Left renal cortex interstitium (tissue), 4 donors: Measurements from ENCODE around the gene STUM. TPM values are rescaled to one million over a fixed set of nuclear protein-coding genes. Genes with fewer than 3 reads are reported as not detected.
A peak's percentile ranks its signal among the peaks of the same experiment; 100 is the strongest.

Experiments
- DNase-seq, 4 donors: peaks; one replicate each; pipeline ENCODE4 v3.0.0-alpha.2; 2013; ENCODE audit warnings: low read depth in 4 of 4, low spot score in 2 of 4, missing footprints in 1 of 4
- polyA plus RNA-seq, 4 donors: library from polyadenylated mRNA; unstranded; fragments of 120-200 nt; gene quantifications; one replicate each; pipeline ENCODE4 v1.2.1, GENCODE V29; 2013; ENCODE audit not compliant: insufficient read length in 4 of 4

STUM gene
- polyA plus RNA-seq, 4 donors: 1.0 to 2.2 (median 1.5) TPM

- DNase-seq: no peak
These were observed 16.0 kb upstream of the STUM start for GRCh38 chr1:226532553-226532952.

GRCh38 chr1:226533220-226533619, 15.3 kb upstream of the STUM start:
- no peak for DNase-seq

DNA sequence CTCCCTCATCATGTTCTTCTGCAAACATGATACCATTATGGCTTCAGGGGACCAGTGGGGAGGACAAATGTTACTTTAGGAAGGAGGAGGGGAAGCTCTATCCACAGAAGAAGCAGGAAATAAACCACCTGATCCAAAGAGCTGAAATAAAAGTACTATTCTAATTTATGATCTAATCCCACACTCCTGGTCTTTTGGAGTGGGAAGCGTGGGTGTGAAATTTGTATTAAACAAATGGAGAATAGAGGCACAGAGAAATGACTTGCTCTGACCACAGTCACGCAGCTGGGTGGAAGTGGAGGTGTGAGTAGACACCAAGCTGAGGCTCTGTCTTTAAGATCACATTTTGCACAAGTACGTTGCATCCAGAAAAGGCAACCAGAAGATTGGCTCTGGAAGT, 14.5 kb upstream of the STUM start:
- no peak for DNase-seq

GRCh38 chr1:226534645-226535044, 13.9 kb upstream of the STUM start:
- no peak for DNase-seq

- no peak for DNase-seq
These were observed 12.9 kb upstream of the STUM start for GRCh38 chr1:226535666-226536065.

GRCh38 chr1:226541231-226541630, 7.3 kb upstream of the STUM start:
- no peak for DNase-seq

DNA sequence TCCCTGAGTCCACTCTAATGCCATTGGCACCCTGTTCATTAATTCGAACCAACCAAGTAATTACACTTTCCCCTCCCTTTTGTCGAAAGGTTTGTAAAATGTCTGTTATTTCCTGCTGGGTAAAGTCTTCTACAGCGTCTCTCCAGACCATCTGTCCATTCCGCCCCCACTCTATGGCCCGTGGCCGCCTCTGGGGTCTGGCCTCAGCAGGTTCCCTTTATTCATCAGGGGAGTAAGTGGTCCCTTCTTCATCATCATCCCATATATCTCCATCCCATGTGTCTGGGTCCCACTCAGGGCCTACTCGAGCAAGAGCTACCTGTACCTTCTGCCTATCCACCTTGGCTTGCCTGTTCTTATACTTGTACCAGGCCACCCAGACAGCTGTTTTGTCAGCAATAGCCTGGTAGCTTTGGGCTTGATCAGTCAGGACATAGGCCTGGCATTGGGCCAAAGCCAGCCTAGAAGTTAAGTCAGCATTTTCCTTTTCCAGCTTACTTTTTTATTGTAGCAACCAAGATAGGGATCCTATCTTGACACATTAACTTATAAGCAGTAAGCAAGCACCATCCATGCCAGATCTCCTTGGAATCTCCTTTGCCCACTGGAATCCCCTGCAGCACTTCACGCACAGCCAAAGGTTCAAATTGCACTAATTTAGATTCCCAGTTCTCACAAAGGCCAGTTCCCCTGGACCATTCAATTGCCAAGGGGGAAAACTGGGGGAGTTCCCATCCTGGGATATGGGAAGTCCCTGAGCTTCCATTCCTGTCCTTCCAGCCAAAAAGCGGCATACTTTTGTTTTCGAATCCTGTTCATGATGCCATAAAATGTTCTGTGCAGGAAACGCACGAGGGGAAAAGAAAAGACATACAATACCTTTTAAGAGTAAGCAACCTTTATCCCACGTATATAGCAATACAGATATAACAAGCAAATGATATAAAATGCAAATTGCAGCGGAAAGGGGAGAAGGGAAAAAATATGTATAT, 6.6 kb upstream of the STUM start:
- no peak for DNase-seq

GRCh38 chr1:226542623-226543103, 5.9 kb upstream of the STUM start:
- no peak for DNase-seq

DNA sequence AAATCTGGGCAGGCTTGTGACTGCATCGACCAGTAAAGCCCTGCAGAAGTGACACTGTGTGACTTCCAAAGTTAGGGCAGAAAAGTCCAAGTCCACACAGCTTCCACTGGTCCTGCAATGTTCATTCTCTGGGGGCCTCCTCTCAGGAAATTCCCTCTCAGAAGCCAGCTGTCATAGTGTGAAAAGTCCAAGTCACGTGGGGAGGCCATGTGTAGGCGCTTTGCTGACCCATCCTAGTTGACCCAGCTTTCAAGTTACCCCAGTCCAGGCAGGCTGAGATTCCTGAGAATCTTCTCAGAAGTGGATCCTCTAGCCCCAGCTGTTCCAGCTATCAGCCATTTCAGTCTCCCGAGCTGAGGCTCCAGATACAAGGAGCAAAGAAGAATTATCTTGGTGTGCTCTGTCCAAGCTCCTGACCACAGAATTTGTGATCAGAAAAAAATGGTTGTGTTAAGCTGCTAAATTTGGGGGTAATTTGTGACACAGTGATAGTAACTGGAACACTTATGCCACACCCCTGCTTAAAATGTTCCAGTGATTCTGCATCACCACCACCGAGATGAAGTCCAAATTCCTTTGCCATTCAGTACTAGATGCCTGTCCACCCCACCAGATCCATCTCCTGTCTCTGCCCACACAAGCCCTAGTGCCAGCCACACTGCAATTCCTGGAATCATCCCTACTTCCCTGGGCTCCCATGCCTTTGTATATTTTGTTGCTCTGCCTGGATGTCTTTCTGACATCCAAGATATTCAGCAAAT, 2.5 kb upstream of the STUM start:
- no peak for DNase-seq

- no peak for DNase-seq
These were observed 1.6 kb upstream of the STUM start for GRCh38 chr1:226546926-226547325.

DNA sequence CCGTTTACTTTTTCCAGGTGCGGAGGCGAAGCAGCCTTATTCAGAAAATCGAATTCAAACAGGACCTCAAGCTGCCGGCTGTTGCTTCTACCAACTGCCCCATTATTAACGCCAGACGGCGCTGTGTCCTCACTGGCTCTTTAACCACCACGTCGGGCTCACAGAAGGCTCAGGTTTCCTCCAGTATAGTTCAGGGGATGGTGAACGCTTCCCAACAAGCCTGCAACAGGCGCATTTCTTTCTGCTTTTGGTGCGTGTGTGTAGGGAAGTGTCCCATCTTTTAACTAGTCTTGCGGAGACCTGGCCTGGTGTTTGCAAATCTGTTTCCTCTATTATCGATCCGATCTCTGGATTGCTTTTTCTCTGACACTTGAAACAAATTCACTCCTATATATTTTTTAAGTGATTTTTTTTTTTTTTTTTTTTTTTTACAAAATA, 791 bp upstream of the STUM start:
- DNase-seq: peak; percentile 62 to 91 (median 73)

GRCh38 chr1:226549094-226549936, 751 bp downstream of the STUM start:
- DNase-seq: no peak

- no peak for DNase-seq
These were observed 1.5 kb downstream of the STUM start for GRCh38 chr1:226549937-226550671.

- DNase-seq: no peak
These were observed 2.1 kb downstream of the STUM start for GRCh38 chr1:226550672-226551041.

DNA sequence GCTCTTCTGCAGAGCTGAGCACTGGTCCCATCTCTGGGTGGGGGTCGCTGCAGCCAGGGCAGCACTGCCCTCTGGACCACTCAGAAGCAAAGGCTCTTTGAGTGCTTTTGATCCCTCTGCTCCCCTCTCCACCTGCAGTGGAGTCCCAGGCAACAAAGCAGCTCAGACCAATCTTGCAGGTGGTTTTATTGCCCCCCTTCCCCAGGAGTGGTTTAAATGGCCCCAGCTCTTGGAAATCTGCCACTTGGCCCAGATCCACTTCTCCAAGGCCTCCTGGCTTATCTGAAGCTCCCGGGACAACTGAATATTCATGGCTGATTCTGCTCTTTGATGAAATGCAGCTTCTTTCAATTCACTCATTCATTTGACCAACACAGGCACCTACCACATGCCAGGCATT, 2.7 kb downstream of the STUM start:
- DNase-seq: no peak

GRCh38 chr1:226552061-226552460, 3.5 kb downstream of the STUM start:
- no peak for DNase-seq

DNA sequence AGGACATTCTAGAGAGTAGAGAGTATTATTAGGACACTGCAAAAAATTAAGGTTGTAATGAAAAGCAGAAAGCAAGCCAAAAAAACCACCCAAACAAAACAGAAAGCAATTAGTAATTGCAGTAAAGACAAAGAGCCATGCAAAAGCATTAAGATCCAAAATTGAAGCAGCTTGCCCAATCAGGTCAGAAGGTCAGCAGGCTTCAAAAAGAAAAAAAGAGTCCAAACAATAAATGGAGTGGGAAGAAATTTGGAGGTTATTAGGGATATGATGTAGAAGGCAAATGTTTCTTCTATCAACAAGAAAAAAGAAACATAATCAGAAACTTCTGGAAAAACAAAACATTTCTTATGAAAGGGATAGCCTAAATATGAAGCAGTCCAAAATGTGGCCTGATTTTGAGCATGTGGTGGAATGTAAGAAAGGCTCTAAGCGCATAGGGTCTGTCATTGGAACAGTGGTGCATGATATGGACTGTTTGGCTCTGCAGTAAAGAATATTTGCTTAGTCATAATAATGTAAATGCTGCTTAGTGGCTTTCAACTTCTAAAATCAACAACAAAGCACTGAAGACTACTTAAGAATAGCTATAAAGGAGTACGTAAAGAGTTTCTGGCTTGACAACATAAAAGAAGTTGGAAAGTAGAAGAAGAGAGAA, 4.8 kb downstream of the STUM start:
- DNase-seq: no peak

DNA sequence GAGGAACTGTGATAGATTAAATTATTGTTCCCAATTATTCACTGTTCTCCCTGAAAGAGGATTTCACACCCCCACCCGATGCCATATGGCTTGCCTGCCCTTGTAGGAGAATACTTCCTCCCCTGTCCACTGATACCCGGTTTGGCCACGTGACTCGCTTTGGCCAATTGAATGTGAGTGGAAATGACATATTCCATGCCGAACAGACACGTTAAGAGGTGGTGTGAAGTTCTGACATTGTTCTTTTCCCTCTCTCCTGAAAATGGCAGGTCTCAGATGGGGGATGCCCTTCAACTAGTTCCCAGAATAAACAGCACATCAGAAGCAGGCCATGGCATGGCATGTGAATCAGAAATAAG, 5.3 kb downstream of the STUM start:
- DNase-seq: no peak

GRCh38 chr1:226555092-226555491, 6.5 kb downstream of the STUM start:
- no peak for DNase-seq
